GM19043 (cell line): Measurements from ENCODE around the gene COL21A1.
"Not testable (repeated sequence)": the region's sequence is repeated elsewhere in the genome, so short reads cannot be mapped to it uniquely, and the experiment has no call there.

Source experiments
- ATAC-seq: cut with Tn5 transposase; IDR thresholded peaks from one replicate; pipeline ENCODE4 v1.9.1; 2021; ENCODE audit warnings: low read depth; ENCODE audit not compliant: unreplicated experiment

The COL21A1 gene

DNA sequence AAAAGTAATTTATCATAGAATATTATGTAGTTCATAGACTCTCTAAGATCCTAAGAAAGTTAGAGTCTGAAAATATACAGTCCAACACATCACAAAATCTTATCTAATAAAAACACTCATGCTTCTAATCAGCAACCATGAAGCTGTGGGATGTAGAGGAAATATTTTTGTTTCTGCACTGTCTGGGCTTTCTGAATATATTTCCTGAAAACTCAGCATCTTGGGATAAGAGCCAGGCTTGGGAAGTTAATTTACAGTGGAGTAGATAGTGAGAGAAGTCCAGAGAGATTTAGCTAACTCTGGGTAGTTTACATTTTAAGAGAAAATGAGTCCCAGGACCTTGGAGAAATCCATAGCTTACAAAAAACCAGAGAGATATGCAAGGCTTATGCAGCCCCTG lies 221.6 kb downstream of the COL21A1 start:
- ATAC-seq: no peak

- ATAC-seq: no peak
Measured at GRCh38 chr6:56024931-56025330, 222.4 kb downstream of the COL21A1 start.

GRCh38 chr6:56023829-56024228 lies 223.6 kb downstream of the COL21A1 start:
- ATAC-seq: no peak

GRCh38 chr6:56022678-56023077 lies 224.7 kb downstream of the COL21A1 start:
- ATAC-seq: no peak

DNA sequence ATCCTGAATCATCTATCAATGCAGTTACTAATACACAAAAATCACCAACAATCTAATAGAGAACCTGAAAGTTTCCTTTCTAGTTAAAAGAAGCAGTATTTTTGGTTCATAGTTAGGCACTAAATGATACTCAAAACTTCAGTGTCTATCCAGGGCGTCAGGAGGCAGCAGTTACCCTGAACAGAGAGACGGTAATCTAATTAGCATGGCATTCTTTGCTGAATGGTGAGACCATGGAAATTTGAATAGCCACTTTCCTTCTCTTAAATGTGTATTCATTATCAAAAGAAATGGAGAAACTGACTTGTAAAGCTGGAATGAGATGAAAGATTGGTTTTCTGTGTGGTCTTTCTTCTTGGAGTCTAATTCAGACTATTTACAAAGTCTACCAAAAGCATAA lies 225.4 kb downstream of the COL21A1 start:
- no peak for ATAC-seq

DNA sequence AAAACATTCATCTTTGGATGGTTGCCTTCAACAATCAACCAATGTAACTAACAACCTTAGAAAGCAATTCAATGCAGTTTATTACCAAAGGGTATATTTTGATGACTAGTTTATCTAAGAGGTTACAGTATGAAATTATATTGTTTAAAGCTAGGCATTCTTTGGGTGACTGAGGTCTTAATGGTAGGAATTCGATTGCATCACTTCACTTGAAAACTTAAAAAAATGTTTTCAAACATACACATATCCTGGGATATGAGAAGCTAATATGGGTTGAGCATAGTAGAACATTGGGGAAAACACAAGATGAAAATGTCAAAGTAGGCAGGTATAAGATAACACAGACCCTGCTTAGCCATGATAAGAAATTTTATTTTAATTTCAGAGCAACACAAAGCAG lies 227.4 kb downstream of the COL21A1 start:
- ATAC-seq: no peak

DNA sequence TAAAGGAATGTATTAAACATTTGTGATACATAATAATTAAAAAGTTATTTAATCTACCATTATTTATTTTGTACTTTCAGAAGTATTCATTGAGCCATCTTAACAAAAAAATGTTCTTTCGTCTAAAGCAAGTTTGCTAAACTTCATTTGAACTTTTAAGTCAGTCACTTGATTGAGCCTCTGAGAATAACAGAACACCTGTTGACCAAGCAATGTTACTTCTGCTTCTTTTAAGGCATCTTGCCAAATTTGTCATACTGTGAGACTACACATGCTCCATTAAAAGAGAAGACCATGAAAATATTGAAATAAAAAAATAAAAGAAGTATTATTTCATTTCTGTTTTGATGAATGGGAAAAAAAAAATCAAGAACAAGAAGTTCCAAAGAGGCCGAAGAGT lies 230.2 kb downstream of the COL21A1 start:
- ATAC-seq: no peak

DNA sequence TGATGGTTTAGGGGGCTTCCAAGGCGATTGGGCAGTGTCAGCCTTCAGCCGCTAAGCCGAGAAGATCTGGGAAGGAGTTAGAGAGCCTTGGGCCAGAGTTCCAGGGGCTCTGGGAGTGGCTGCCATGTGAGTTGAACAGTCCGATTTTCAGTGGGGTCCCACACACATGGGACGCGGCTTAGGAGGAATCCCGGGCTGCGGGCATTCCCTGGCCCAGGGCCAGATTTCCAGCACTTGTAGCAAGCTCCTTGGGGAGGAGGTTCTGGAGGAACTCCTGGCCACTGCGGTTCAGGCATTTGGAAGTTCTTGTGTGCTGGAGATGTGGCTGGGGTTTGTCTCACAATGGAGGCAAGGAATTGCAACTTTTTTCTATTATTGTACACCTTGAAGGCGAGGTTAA lies 233.3 kb downstream of the COL21A1 start:
- not testable (repeated sequence) for ATAC-seq

DNA sequence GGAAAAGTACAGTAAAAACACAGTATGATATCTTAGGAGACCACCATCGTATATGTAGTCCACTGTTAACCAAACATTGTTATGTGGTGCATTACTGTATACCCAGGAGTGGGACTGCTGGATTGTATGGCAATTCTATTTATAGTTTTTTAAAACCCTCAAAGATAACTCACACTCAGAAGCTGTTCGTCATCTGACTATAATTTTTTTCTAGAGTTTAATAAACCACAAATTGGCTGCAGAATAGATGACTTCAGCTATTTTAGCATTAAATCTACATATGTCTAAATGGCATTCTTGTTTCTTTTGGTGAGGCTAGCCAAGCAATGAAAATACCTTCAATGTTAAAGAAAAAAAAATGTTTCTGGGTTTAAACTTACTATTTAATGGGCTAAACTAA lies 237.7 kb downstream of the COL21A1 start:
- no peak for ATAC-seq
